ENCODE data around the gene GPC6.

DNA sequence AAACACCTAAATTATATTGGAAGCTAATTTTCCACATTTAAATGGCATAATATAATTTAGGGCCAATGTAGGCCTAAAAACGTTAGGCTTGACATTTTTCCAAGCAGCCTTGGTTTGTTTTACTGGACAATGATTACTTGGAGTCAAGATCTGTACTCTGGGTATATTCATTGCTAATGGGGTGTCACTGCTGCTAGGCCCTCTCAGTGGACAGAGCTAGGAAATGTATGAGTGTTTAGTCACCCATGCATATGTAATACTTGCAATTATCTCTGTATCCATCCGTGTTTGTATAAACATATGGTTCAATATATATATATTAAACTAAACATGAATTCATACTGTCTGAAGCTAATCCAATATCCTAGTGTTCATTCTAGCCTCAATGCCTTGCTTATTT lies 654.8 kb downstream of the GPC6 start:
- TF ChIP-seq, protein P1, sequence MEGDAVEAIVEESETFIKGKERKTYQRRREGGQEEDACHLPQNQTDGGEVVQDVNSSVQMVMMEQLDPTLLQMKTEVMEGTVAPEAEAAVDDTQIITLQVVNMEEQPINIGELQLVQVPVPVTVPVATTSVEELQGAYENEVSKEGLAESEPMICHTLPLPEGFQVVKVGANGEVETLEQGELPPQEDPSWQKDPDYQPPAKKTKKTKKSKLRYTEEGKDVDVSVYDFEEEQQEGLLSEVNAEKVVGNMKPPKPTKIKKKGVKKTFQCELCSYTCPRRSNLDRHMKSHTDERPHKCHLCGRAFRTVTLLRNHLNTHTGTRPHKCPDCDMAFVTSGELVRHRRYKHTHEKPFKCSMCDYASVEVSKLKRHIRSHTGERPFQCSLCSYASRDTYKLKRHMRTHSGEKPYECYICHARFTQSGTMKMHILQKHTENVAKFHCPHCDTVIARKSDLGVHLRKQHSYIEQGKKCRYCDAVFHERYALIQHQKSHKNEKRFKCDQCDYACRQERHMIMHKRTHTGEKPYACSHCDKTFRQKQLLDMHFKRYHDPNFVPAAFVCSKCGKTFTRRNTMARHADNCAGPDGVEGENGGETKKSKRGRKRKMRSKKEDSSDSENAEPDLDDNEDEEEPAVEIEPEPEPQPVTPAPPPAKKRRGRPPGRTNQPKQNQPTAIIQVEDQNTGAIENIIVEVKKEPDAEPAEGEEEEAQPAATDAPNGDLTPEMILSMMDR (conservative IDR thresholded peaks at IDR 0.05) = no peak
- TF ChIP-seq EZH2 (IDR thresholded peaks at IDR 0.05; ENCODE audit: low read depth) = no peak
